RKO (cell line): ENCODE results near the gene GGACT.

Experiments used
- DNase-seq: peaks from one replicate; pipeline ENCODE4 v3.0.0-alpha.2; 2016; ENCODE audit warnings: low spot score

Gene GGACT

GRCh38 chr13:100547791-100548201, 40.8 kb downstream of the GGACT start:
- DNase-seq, result no peak

DNA sequence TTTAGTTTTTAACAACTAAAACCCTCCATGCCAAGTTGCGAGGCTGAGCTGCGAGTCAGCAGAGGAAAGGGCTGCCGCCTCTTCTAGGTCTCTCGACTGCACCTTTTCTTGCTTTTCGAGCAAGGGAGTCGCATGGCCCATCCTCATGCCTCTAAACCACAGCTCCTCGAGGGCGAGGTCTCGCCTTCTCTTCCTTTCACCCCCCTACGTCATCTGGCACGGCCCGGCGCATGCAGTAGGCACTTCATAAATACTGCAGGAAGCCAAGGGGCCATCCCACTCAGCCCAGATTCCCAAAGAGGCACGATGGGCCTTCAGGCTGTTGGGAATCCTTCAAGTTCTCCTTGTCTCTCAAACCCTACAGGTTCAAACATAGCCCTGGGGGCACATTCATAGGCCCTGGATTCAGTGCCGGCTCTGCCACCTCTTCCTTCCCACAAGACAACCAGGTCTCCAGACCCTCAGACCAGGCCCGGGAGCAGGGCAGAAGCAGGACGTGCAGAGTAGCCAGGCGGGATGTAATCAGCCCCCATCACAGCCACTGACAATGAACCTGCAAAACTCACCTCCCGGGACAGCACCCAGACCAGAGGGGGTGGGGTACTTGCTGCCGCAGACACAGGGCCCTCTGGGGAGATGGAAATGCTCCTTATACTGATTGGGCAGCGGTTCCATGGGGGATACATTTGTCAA, 41.7 kb downstream of the GGACT start:
- no peak for DNase-seq

DNA sequence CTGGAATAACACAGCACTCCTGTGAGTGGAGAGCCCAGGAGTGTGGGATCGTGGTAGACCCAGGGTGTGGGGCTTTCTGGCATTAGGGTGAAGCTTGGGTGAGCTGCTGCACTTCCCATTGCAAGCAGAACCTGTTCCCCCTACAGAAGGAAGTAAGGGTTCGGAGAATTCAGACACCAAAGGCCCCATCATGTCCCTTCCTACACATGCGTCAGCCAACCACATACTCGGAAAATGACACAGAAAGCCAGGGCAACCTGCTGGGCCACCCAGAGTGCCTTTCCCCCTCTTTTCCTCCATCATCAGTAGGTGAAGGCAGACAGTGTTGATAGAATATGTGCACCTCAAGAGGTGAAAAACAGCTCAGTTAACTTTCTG, 42.9 kb downstream of the GGACT start:
- no peak for DNase-seq

DNA sequence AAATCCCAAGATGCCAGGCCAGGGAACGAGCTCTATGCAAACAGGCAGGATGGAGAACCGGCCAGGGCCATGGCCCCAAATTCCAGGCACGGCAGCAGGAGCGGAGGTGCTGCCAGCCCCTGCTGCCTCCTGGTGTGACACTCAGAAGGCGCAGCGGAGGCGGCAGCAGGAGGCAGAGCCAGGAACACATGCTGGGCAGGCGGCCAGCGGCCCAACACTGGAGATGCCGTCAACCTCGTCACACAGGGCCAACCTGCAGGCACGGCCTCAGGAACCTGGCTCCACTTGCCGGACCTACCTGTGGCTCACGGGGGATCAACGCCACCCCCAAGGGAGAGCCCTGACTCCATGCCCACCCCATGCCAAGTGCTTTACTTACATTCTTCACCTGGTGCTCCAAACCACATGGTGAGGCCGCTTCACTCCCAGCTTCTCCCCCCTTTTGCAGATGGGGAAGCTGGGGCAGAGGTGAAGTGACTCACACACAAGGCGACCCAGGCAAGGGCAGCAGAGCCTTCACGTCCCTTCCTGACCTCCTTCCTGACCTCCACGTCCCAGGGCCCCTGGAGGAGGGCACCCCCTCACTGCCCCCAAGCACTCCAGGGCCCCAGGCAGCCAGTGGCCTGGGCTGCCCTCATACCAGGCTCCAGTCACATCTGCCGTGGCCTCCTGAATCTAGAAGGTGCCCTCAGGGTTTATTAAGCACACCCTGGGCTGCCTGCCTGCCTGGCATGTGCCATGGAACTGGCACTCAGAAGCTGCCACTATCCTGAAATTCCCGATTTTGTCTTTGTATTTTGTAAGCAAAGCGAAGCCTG, 43.5 kb downstream of the GGACT start:
- no peak for DNase-seq

DNA sequence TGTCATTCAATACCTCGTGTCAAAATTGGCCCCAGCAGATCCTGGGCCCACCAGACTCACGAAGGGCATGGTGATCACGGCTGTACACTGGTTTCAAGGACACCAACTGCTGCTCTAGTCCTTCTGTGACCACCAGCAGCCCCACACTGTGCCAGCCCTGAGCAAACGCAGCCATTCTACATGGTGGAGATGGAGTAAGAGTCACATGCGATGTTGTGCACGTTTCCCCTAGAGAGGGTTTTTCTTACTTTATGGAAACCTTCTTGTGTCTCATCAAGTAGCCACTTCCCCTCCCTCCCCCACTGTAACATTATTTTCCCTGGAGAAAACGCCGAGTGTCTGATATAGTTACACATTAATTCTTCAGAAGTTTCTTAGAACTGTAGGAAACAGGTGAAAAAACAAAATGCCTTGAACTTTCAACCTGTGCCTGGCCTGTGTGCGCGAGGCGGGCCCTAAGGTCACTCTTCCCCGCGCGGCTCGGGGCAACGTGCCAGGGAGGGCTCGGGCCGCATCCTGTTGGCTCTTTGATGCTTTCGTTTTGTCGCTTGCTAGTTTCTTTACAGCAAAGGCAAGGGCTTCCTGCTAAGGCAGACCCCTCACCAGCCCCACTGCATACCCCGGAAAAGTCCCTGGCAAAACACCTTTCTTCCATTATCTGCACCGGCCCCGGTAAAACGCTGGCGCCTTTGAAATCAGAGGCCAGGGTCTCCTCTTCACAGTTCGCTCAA, 44.6 kb downstream of the GGACT start:
- no peak for DNase-seq

DNA sequence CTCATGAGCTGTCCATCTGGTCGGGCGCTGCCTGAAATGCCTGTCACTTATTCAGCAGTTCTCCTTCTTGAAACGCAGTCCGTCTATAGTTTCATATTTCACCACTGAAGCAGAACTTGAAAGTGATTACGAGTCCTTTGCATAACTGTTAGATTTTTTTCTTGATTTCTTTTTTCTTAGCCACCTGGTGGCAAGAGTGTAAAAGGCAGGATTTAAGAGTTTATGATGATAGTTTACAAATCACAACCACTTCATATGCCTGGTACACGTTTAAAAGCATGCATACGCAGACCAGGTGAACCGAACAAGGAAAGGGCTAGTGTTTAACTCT, 45.8 kb downstream of the GGACT start:
- DNase-seq, result peak; percentile 55

- no peak for DNase-seq
Observed at GRCh38 chr13:100541897-100542825, 46.4 kb downstream of the GGACT start.

- no peak for DNase-seq
Observed at GRCh38 chr13:100540621-100541020, 48.0 kb downstream of the GGACT start.

DNA sequence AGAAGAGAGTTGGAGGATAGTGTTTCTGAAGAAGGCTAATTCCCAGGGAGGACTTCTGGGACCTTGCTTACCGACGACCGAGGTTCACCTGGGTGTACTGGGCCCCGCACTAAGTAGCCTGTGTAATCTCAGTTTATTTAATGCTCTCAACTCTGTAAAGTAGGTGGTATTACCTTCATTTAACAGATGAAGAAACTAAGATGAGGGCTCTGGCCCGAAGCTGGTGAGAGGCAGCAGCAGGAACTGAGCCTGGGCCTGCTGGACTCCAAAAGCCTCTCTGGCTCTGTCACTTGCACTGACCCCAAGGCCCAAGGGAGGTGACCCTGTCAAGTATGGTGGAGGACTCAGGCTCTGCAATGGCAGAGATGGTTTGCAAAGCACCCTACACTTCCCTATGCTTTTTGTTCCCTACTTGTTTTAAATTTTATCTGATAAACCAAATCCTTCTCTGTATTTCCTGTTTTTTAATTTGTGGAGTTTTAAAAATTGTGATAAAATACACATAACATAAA, 50.6 kb downstream of the GGACT start:
- no peak for DNase-seq

- no peak for DNase-seq
Observed at GRCh38 chr13:100537486-100537885, 51.1 kb downstream of the GGACT start.

DNA sequence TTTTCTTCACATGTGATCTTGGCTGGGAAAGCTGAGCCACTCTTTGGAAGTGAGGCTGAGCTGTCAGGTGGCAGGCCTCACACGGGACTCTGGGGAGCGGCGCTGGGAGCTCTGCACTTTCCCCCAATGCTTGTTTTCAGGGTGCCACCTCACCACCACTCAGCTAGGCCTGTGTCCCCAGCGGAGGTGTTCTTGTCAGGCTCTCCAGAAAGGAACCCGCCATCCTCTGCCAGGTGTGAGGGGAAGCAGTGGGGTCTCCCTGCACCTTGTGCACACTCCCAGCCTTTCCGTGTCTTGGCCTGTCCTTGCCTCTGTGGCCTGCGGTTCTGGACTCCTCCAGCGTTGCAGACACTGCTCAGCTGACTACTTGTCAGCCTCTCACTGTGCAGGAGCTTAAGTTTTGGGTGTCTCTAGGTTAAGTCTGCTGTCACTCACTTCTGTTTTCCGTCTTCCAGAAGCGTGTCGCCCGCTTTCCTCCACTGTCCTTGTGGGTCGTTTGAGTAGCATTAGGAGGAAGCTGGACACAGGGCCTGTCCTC, 51.9 kb downstream of the GGACT start:
- no peak for DNase-seq

GRCh38 chr13:100535426-100536135, 53.0 kb downstream of the GGACT start:
- DNase-seq, result no peak

GRCh38 chr13:100534911-100535310, 53.7 kb downstream of the GGACT start:
- no peak for DNase-seq

DNA sequence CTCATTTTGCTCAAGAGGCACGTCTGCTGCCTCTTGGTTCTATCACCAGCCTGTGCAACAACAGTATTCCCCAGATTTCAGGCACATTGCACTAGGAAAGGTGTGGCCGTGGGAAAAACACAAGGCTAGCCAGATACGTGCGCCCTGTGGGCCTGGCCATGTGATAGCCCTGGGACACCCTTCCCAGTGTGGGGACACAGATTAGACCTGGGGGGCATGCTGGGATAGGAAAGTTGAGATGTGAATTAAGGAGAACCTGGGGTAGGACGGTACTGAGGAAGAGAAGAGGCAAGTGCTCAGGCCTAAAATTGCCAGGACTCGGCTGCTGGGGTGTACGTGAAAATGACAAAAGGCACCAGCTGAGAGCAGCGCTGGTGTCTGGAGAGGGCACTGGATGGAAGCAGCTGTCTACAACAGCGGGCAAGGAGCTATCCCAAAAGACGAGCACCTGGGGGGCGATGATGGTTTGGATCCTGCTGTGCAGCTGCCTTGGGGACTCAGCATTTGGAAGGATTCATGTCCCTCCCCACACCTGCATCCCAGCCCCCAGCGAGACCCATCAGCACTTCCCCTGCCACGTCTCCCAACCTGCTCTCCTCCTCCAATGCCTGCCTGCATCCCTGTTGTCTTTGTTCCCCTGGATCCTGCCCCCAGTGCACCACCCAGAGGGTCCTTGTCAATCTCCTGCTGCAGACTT, 54.3 kb downstream of the GGACT start:
- no peak for DNase-seq

GRCh38 chr13:100533588-100534041, 55.0 kb downstream of the GGACT start:
- no peak for DNase-seq

DNA sequence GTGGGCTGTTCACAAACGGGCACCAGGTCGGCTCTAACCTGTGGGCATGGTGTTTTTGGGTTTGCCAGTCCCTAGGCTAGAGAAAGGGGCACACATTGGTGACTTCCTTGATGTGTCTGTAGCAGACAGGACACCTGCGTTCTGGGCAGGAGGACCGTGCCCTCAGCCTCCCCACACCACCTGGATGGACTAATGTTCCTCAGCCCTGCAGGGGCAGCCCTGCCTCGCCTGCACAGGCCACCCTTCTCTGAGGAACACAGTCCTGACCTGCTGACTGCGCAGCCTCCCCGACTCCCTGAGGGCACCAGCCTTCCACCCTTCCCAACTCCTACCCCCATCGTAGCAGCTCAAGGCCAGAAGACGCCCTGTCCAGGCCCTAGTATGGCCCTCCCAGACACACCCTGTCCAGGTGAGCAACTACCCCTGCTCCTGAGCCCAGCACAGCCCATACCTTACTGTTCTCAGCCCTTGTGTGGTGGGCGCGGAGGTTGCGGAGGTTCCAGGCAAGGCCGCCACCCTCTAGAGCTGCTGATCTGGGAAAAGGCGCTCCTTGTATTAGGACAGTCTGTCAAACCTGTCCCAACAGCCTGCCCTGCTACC, 55.7 kb downstream of the GGACT start:
- no peak for DNase-seq

GRCh38 chr13:100532090-100532766, 56.4 kb downstream of the GGACT start:
- no peak for DNase-seq

DNA sequence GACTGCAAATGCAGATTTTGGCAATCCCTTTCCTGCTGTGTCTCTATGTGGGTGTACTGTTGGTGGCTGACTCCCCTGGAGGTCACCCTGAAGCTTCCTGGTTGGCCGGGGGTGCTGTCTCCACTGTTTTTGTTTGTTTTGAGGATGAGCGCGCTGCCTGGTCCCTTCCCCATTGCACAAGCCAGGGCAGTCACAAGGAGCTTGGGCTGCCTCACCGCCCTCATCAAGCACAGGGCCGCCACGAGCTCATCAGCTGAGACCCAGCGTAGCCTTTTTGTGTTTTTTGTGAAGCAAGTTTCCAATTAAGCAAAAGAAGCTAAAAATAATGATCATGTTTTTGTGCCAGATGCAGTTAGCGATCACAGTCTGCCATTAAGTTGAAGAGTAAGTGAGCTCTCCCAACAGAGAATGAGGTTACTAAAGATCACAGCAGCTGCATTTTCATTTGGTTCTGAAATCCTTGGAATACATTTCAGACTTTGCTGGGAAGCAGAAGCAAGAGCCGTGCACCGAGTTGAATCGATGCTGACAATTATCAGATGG, 57.8 kb downstream of the GGACT start:
- DNase-seq, result no peak
